K562 (cell line): Measurements from ENCODE around the gene SSH3.

Experiments
- FOXA1 ChIP-seq: fragments of 450-650 bp; IDR thresholded peaks from 2 replicates; pipeline ENCODE4 v1.6.1; 2016; ENCODE audit warnings: mild to moderate bottlenecking, borderline replicate concordance
- SRSF3 ChIP-seq: fragments of 200-400 bp; formaldehyde crosslinking; IDR thresholded peaks from 2 replicates; pipeline ENCODE4 v1.6.1; 2016; ENCODE audit warnings: mild to moderate bottlenecking, low read length, moderate library complexity; ENCODE audit not compliant: insufficient read depth
- TEAD2 ChIP-seq: fragments of 450-650 bp; IDR thresholded peaks from 2 replicates; pipeline ENCODE4 v1.6.1; 2016; ENCODE audit warnings: missing genetic modification characterization, control low read depth, missing compliant biosample characterization
- ZNF561 ChIP-seq: fragments of 450-650 bp; formaldehyde crosslinking; conservative IDR thresholded peaks from 2 replicates; pipeline ENCODE4 v1.4.0; 2020; ENCODE audit warnings: mild to moderate bottlenecking, moderate library complexity
- TF ChIP-seq, protein P1 (sequence below), 2 experiments: fragments of 150-350 bp in 1 of 2; IDR thresholded peaks; 2 replicates each; pipeline ENCODE4 v1.6.1; 2012 to 2016; ENCODE audit warnings: low read depth in 2 of 2, low read length in 2 of 2, mild to moderate bottlenecking in 1 of 2, moderate library complexity in 1 of 2
- TF ChIP-seq, protein P2 (sequence below), 3 experiments: IDR thresholded peaks in 2 of 3; conservative IDR thresholded peaks in 1 of 3; 2 replicates each; pipeline ENCODE4 v1.5.1; 2011 to 2012; ENCODE audit warnings: low read length in 3 of 3, mild to moderate bottlenecking in 3 of 3, control low read depth in 2 of 3, improper control_type of control experiment in 1 of 3, inconsistent platforms in 1 of 3, low read depth in 1 of 3, mixed read lengths in 1 of 3, moderate library complexity in 1 of 3; ENCODE audit not compliant: insufficient read depth in 2 of 3
- TF ChIP-seq, protein P3 (sequence below), 2 experiments: fragments of 450-650 bp in 1 of 2; sonication (generic) in 1 of 2; formaldehyde crosslinking in 1 of 2; IDR thresholded peaks in 1 of 2; conservative IDR thresholded peaks in 1 of 2; 2 replicates each; pipeline versions ENCODE4 v1.6.1 to v1.8.1; 2016 to 2023; ENCODE audit warnings: mild to moderate bottlenecking in 2 of 2, moderate library complexity in 2 of 2, inconsistent platforms in 1 of 2, missing genetic modification reagents in 1 of 2

DNA sequence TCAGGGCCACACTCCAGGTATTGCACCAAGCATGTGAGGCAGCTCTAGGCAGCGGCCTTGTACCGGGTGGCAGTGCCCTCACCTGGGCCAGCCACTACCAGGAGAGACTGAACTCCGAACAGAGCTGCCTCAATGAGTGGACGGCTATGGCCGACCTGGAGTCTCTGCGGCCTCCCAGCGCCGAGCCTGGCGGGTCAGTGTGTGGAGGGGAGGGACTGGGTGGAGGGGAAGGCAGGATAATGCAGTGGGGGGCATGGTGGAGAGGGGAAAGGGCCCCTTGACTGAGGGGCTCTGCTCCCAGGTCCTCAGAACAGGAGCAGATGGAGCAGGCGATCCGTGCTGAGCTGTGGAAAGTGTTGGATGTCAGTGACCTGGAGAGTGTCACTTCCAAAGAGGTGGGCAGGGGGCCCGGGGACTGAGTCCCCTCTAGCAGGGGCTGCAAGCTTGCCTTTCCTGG, 4.2 kb downstream of the SSH3 start:
- TF ChIP-seq, protein P1, sequence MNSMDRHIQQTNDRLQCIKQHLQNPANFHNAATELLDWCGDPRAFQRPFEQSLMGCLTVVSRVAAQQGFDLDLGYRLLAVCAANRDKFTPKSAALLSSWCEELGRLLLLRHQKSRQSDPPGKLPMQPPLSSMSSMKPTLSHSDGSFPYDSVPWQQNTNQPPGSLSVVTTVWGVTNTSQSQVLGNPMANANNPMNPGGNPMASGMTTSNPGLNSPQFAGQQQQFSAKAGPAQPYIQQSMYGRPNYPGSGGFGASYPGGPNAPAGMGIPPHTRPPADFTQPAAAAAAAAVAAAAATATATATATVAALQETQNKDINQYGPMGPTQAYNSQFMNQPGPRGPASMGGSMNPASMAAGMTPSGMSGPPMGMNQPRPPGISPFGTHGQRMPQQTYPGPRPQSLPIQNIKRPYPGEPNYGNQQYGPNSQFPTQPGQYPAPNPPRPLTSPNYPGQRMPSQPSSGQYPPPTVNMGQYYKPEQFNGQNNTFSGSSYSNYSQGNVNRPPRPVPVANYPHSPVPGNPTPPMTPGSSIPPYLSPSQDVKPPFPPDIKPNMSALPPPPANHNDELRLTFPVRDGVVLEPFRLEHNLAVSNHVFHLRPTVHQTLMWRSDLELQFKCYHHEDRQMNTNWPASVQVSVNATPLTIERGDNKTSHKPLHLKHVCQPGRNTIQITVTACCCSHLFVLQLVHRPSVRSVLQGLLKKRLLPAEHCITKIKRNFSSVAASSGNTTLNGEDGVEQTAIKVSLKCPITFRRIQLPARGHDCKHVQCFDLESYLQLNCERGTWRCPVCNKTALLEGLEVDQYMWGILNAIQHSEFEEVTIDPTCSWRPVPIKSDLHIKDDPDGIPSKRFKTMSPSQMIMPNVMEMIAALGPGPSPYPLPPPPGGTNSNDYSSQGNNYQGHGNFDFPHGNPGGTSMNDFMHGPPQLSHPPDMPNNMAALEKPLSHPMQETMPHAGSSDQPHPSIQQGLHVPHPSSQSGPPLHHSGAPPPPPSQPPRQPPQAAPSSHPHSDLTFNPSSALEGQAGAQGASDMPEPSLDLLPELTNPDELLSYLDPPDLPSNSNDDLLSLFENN (IDR thresholded peaks at IDR 0.05; ENCODE audit: low read depth in 2 of 2, low read length in 2 of 2): no peak
- TF ChIP-seq FOXA1: no peak
- TF ChIP-seq, protein P2, sequence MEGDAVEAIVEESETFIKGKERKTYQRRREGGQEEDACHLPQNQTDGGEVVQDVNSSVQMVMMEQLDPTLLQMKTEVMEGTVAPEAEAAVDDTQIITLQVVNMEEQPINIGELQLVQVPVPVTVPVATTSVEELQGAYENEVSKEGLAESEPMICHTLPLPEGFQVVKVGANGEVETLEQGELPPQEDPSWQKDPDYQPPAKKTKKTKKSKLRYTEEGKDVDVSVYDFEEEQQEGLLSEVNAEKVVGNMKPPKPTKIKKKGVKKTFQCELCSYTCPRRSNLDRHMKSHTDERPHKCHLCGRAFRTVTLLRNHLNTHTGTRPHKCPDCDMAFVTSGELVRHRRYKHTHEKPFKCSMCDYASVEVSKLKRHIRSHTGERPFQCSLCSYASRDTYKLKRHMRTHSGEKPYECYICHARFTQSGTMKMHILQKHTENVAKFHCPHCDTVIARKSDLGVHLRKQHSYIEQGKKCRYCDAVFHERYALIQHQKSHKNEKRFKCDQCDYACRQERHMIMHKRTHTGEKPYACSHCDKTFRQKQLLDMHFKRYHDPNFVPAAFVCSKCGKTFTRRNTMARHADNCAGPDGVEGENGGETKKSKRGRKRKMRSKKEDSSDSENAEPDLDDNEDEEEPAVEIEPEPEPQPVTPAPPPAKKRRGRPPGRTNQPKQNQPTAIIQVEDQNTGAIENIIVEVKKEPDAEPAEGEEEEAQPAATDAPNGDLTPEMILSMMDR (IDR thresholded peaks at IDR 0.05 in 2 of 3, conservative IDR thresholded peaks at IDR 0.05 in 1 of 3; ENCODE audit: insufficient read depth in 2 of 3, low read depth in 1 of 3, low read length in 3 of 3): no peak
- no peak for TF ChIP-seq TEAD2 (tag)
- TF ChIP-seq, protein P3, sequence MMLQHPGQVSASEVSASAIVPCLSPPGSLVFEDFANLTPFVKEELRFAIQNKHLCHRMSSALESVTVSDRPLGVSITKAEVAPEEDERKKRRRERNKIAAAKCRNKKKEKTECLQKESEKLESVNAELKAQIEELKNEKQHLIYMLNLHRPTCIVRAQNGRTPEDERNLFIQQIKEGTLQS (IDR thresholded peaks at IDR 0.05): no peak
- TF ChIP-seq, protein P3 (CRISPR knock-in tag; conservative IDR thresholded peaks at IDR 0.05): no peak
- no peak for TF ChIP-seq SRSF3
- TF ChIP-seq ZNF561 (CRISPR knock-in tag): no peak
